ENCODE measurements around the gene XRCC6.
A peak's percentile ranks its signal among the peaks of the same experiment; 100 is the strongest.

Gene XRCC6

GRCh38 chr22:41574847-41575381 lies 46.2 kb upstream of the XRCC6 start:
- no peak overlapping the region for H4K91ac ChIP-seq (ENCODE audit: low read depth, low read length)
- no peak overlapping the region for H3K27ac ChIP-seq (ENCODE audit: low read depth, low read length)
- no peak overlapping the region for H3K23ac ChIP-seq (ENCODE audit: low read length)
- H2AK5ac ChIP-seq (ENCODE audit: low read length): no peak overlapping the region
- no peak overlapping the region for H2AFZ ChIP-seq (ENCODE audit: insufficient read depth, low read length, poor library complexity)
- H3K27me3 ChIP-seq (ENCODE audit: insufficient read depth, low read length): no peaks in the 10 kb centered on the region
- no peak overlapping the region for H3K4ac ChIP-seq (ENCODE audit: low read depth, low read length)
- H3K14ac ChIP-seq (ENCODE audit: low read length): no peak overlapping the region
- no peak overlapping the region for H3K9ac ChIP-seq (ENCODE audit: low read length)
- H3K36me3 ChIP-seq (ENCODE audit: control insufficient read depth in 1 of 2, insufficient read depth in 2 of 2, low read length in 2 of 2): peaks cover 41 to 45% of the 10 kb centered on the region in 2 experiments
- no peaks in the 10 kb centered on the region for H3K9me3 ChIP-seq (ENCODE audit: insufficient read depth, low read depth, low read length)
- H3K79me1 ChIP-seq (ENCODE audit: low read length): no peaks in the 10 kb centered on the region
- H3K4me3 ChIP-seq (ENCODE audit: low read depth, low read length): peak overlapping the region; percentile 45
- no peak overlapping the region for H3K4me2 ChIP-seq (ENCODE audit: low read length)
- H4K12ac ChIP-seq (ENCODE audit: low read depth, low read length): no peak overlapping the region
- no CpG with 5 or more reads among the region's 26 CpGs for WGBS (ENCODE audit: extremely low coverage, insufficient coverage, insufficient read length)
- no peaks in the 10 kb centered on the region for H3K4me1 ChIP-seq (ENCODE audit: control insufficient read depth in 1 of 2, insufficient read depth in 2 of 2, low read length in 2 of 2)
- H2BK120ac ChIP-seq (ENCODE audit: insufficient read depth, low read length, poor library complexity): no peak overlapping the region
- H2BK5ac ChIP-seq (ENCODE audit: low read depth, low read length, poor library complexity): no peak overlapping the region
- H3K18ac ChIP-seq (ENCODE audit: low read length): no peak overlapping the region
- DNase-seq: no peak
- H3K79me2 ChIP-seq (ENCODE audit: control insufficient read depth, insufficient read depth, low read length, poor library complexity): no peaks in the 10 kb centered on the region
- no peak overlapping the region for H2BK12ac ChIP-seq (ENCODE audit: low read length)
- H4K8ac ChIP-seq (ENCODE audit: low read depth, low read length): no peak overlapping the region

DNA sequence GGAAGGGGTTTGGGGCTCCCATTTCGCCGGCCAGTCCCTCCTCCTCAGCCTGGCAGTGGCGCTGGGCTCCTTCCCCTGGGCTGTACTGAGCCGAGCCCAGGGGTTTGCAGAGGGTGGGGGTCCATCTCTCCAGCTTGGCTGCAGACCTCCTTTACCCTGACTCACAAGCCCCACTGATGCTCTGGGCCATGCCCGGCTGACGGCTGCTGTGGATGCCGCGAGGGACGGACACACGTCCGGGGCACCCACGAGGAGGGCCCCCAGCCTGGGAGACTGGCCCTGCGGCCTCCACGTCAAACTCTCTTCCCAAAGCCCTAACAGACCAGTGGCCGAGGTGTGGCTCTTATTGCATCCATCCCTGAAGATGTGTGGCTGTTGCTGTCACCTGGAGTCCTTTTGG lies 45.6 kb upstream of the XRCC6 start:
- peaks cover 45 to 50% of the 10 kb centered on the region in 2 experiments for H3K36me3 ChIP-seq (ENCODE audit: control insufficient read depth in 1 of 2, insufficient read depth in 2 of 2, low read length in 2 of 2)
- no peak overlapping the region for H3K14ac ChIP-seq (ENCODE audit: low read length)
- H3K4me3 ChIP-seq (ENCODE audit: low read depth, low read length): no peak overlapping the region
- H3K27me3 ChIP-seq (ENCODE audit: insufficient read depth, low read length): no peaks in the 10 kb centered on the region
- H3K27ac ChIP-seq (ENCODE audit: low read depth, low read length): no peak overlapping the region
- no peak overlapping the region for H4K8ac ChIP-seq (ENCODE audit: low read depth, low read length)
- no peak for DNase-seq
- no peak overlapping the region for H4K12ac ChIP-seq (ENCODE audit: low read depth, low read length)
- H3K4me1 ChIP-seq (ENCODE audit: control insufficient read depth in 1 of 2, insufficient read depth in 2 of 2, low read length in 2 of 2): no peaks in the 10 kb centered on the region
- no peak overlapping the region for H3K23ac ChIP-seq (ENCODE audit: low read length)
- no peak overlapping the region for H3K4me2 ChIP-seq (ENCODE audit: low read length)
- no peak overlapping the region for H3K4ac ChIP-seq (ENCODE audit: low read depth, low read length)
- H2BK5ac ChIP-seq (ENCODE audit: low read depth, low read length, poor library complexity): no peak overlapping the region
- H3K9ac ChIP-seq (ENCODE audit: low read length): no peak overlapping the region
- no peaks in the 10 kb centered on the region for H3K79me1 ChIP-seq (ENCODE audit: low read length)
- no peak overlapping the region for H3K18ac ChIP-seq (ENCODE audit: low read length)
- H2AK5ac ChIP-seq (ENCODE audit: low read length): no peak overlapping the region
- no peak overlapping the region for H2AFZ ChIP-seq (ENCODE audit: insufficient read depth, low read length, poor library complexity)
- H4K91ac ChIP-seq (ENCODE audit: low read depth, low read length): no peak overlapping the region
- H3K9me3 ChIP-seq (ENCODE audit: insufficient read depth, low read depth, low read length): no peaks in the 10 kb centered on the region
- no peak overlapping the region for H2BK12ac ChIP-seq (ENCODE audit: low read length)
- H2BK120ac ChIP-seq (ENCODE audit: insufficient read depth, low read length, poor library complexity): no peak overlapping the region
- no peaks in the 10 kb centered on the region for H3K79me2 ChIP-seq (ENCODE audit: control insufficient read depth, insufficient read depth, low read length, poor library complexity)
- WGBS (ENCODE audit: extremely low coverage, insufficient coverage, insufficient read length): no CpG with 5 or more reads among the region's 15 CpGs

DNA sequence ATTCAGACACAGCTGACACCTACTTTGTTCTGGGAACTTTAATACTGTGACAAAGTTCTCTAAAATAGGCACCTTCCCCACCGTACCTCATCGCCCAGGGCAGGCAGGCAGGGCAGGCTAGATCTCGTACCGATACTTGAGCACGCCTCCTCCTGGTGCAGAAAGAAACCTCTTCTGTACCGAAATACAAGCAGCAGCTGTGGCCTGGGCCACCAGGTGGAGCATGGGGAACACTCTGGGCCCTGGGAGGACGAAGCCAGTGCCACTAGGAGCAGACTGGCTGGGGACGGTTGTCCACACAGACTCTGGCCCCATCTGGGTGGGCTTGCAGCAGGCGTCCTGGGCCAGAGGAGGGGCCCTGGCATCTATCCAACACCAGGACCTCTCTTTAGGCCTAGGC lies 44.2 kb upstream of the XRCC6 start:
- no peak overlapping the region for H4K12ac ChIP-seq (ENCODE audit: low read depth, low read length)
- no peaks in the 10 kb centered on the region for H3K79me2 ChIP-seq (ENCODE audit: control insufficient read depth, insufficient read depth, low read length, poor library complexity)
- no CpG with 5 or more reads among the region's 9 CpGs for WGBS (ENCODE audit: extremely low coverage, insufficient coverage, insufficient read length)
- H3K9ac ChIP-seq (ENCODE audit: low read length): no peak overlapping the region
- no peak overlapping the region for H2AK5ac ChIP-seq (ENCODE audit: low read length)
- H3K23ac ChIP-seq (ENCODE audit: low read length): no peak overlapping the region
- H3K9me3 ChIP-seq (ENCODE audit: insufficient read depth, low read depth, low read length): no peaks in the 10 kb centered on the region
- H3K14ac ChIP-seq (ENCODE audit: low read length): no peak overlapping the region
- peaks cover 45 to 50% of the 10 kb centered on the region in 2 experiments for H3K36me3 ChIP-seq (ENCODE audit: control insufficient read depth in 1 of 2, insufficient read depth in 2 of 2, low read length in 2 of 2)
- no peaks in the 10 kb centered on the region for H3K27me3 ChIP-seq (ENCODE audit: insufficient read depth, low read length)
- no peak overlapping the region for H3K4me2 ChIP-seq (ENCODE audit: low read length)
- H2BK5ac ChIP-seq (ENCODE audit: low read depth, low read length, poor library complexity): no peak overlapping the region
- no peak overlapping the region for H2BK120ac ChIP-seq (ENCODE audit: insufficient read depth, low read length, poor library complexity)
- no peak overlapping the region for H2BK12ac ChIP-seq (ENCODE audit: low read length)
- no peak overlapping the region for H4K91ac ChIP-seq (ENCODE audit: low read depth, low read length)
- H3K4ac ChIP-seq (ENCODE audit: low read depth, low read length): no peak overlapping the region
- H2AFZ ChIP-seq (ENCODE audit: insufficient read depth, low read length, poor library complexity): no peak overlapping the region
- DNase-seq: peak; percentile 52 to 60
- no peak overlapping the region for H4K8ac ChIP-seq (ENCODE audit: low read depth, low read length)
- no peak overlapping the region for H3K18ac ChIP-seq (ENCODE audit: low read length)
- no peak overlapping the region for H3K4me3 ChIP-seq (ENCODE audit: low read depth, low read length)
- H3K4me1 ChIP-seq (ENCODE audit: control insufficient read depth in 1 of 2, insufficient read depth in 2 of 2, low read length in 2 of 2): no peaks in the 10 kb centered on the region
- H3K79me1 ChIP-seq (ENCODE audit: low read length): no peaks in the 10 kb centered on the region
- H3K27ac ChIP-seq (ENCODE audit: low read depth, low read length): no peak overlapping the region

DNA sequence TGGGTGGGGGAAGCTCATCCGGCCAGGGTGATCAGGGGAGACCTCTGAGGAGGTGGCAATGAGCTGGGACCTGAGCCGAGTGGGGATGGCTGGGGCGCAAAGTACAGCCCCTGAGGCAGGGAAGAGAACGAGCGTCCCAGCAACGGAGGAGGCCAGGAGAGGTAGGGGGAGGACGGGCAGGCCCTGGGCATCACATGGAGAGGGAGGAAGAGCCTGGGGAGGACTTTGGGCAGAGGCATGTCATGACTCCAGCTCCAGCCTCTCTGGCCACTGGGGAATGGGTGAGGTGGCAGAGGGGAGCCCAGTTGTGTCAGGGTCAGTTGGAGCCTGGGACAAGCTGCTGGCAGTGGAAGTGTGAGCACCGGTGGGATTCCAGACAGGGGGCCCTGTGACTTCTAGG lies 43.0 kb upstream of the XRCC6 start:
- no CpG with 5 or more reads among the region's 8 CpGs for WGBS (ENCODE audit: extremely low coverage, insufficient coverage, insufficient read length)
- H4K12ac ChIP-seq (ENCODE audit: low read depth, low read length): no peak overlapping the region
- no peak overlapping the region for H2BK120ac ChIP-seq (ENCODE audit: insufficient read depth, low read length, poor library complexity)

More for the DNA sequence above, 43.0 kb upstream of the XRCC6 start:
- H3K23ac ChIP-seq (ENCODE audit: low read length): no peak overlapping the region
- no peak overlapping the region for H3K4ac ChIP-seq (ENCODE audit: low read depth, low read length)
- no peak overlapping the region for H3K4me3 ChIP-seq (ENCODE audit: low read depth, low read length)
- no peaks in the 10 kb centered on the region for H3K79me2 ChIP-seq (ENCODE audit: control insufficient read depth, insufficient read depth, low read length, poor library complexity)
- no peak overlapping the region for H4K8ac ChIP-seq (ENCODE audit: low read depth, low read length)
- H3K27ac ChIP-seq (ENCODE audit: low read depth, low read length): no peak overlapping the region
- H3K79me1 ChIP-seq (ENCODE audit: low read length): no peaks in the 10 kb centered on the region
- H2BK5ac ChIP-seq (ENCODE audit: low read depth, low read length, poor library complexity): no peak overlapping the region
- H3K36me3 ChIP-seq (ENCODE audit: control insufficient read depth in 1 of 2, insufficient read depth in 2 of 2, low read length in 2 of 2): peaks cover 48 to 58% of the 10 kb centered on the region in 2 experiments
- H3K14ac ChIP-seq (ENCODE audit: low read length): no peak overlapping the region
- H2BK12ac ChIP-seq (ENCODE audit: low read length): no peak overlapping the region
- no peak overlapping the region for H2AFZ ChIP-seq (ENCODE audit: insufficient read depth, low read length, poor library complexity)
- no peak overlapping the region for H3K18ac ChIP-seq (ENCODE audit: low read length)
- no peak overlapping the region for H3K4me2 ChIP-seq (ENCODE audit: low read length)
- no peaks in the 10 kb centered on the region for H3K4me1 ChIP-seq (ENCODE audit: control insufficient read depth in 1 of 2, insufficient read depth in 2 of 2, low read length in 2 of 2)
- DNase-seq: no peak
- H2AK5ac ChIP-seq (ENCODE audit: low read length): no peak overlapping the region
- no peak overlapping the region for H3K9ac ChIP-seq (ENCODE audit: low read length)
- H3K27me3 ChIP-seq (ENCODE audit: insufficient read depth, low read length): no peaks in the 10 kb centered on the region
- H4K91ac ChIP-seq (ENCODE audit: low read depth, low read length): no peak overlapping the region
- H3K9me3 ChIP-seq (ENCODE audit: insufficient read depth, low read depth, low read length): no peaks in the 10 kb centered on the region
